OCI-LY1 (cell line): ENCODE measurements around the gene HCST.

Experiments used
- EZH2 ChIP-seq: fragments of 200-600 bp; sonication (generic), shearing (Covaris generic); IDR thresholded peaks from 2 replicates; pipeline ENCODE4 v1.8.0; 2017; ENCODE audit warnings: borderline replicate concordance, mixed run types, mild to moderate bottlenecking, antibody characterized with exemption, low read length, moderate library complexity, mixed read lengths
- TF ChIP-seq, protein P1 (sequence below): fragments of 200-600 bp; sonication (generic), shearing (Covaris generic); IDR thresholded peaks from 2 replicates; pipeline ENCODE4 v1.5.1; 2017; ENCODE audit warnings: mild to moderate bottlenecking, antibody characterized with exemption, low read length, moderate library complexity, mixed read lengths

DNA sequence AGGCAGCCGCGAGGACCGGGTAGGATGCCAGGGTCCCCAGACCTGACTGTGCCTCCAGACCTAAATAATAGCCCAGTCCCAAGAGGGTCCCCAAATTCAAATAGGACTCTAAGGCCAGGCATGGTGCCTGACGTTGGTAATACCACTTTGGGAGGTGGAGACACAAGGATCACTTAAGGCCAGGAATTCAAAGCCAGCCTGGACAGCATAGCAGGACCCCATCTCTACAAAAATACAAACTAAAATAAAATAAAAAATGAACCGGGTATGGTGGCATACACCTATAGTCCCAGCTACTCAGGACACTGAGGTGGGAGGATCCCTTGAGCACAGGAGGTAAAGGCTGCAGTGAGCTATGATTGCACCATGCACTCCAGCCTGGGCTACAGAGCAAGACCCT lies 39.3 kb upstream of the HCST start:
- TF ChIP-seq, protein P1, sequence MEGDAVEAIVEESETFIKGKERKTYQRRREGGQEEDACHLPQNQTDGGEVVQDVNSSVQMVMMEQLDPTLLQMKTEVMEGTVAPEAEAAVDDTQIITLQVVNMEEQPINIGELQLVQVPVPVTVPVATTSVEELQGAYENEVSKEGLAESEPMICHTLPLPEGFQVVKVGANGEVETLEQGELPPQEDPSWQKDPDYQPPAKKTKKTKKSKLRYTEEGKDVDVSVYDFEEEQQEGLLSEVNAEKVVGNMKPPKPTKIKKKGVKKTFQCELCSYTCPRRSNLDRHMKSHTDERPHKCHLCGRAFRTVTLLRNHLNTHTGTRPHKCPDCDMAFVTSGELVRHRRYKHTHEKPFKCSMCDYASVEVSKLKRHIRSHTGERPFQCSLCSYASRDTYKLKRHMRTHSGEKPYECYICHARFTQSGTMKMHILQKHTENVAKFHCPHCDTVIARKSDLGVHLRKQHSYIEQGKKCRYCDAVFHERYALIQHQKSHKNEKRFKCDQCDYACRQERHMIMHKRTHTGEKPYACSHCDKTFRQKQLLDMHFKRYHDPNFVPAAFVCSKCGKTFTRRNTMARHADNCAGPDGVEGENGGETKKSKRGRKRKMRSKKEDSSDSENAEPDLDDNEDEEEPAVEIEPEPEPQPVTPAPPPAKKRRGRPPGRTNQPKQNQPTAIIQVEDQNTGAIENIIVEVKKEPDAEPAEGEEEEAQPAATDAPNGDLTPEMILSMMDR, result no peak
- TF ChIP-seq EZH2, result no peak
